HG03159 (cell line): ENCODE measurements around the gene PODN.

Source experiments
- ATAC-seq: cut with Tn5 transposase; IDR thresholded peaks from one replicate; pipeline ENCODE4 v1.9.1; 2021; ENCODE audit warnings: mild to moderate bottlenecking, moderate library complexity; ENCODE audit not compliant: unreplicated experiment

PODN gene

GRCh38 chr1:53130598-53130877 lies 68.5 kb downstream of the PODN start:
- no peak for ATAC-seq

- no peak for ATAC-seq
Observed at GRCh38 chr1:53130878-53131589, 69.0 kb downstream of the PODN start.

DNA sequence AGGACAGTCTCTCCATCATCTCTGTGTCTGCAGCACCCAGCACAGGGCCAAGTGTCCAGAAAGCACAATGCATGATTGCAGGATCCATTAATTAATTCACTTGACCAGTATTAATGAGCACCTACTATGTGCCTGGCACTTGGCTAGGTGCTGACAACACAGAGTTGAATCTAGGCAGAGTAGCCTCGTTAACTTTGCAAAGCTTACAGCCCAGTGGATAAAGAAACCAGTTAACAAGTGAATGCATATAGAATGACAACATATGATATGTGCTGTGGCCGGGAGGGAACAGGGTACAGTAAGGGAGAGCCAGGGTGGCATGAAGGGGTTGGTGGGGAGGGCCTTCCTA lies 69.6 kb downstream of the PODN start:
- no peak for ATAC-seq

- no peak for ATAC-seq
Observed at GRCh38 chr1:53132176-53132575, 70.2 kb downstream of the PODN start.

DNA sequence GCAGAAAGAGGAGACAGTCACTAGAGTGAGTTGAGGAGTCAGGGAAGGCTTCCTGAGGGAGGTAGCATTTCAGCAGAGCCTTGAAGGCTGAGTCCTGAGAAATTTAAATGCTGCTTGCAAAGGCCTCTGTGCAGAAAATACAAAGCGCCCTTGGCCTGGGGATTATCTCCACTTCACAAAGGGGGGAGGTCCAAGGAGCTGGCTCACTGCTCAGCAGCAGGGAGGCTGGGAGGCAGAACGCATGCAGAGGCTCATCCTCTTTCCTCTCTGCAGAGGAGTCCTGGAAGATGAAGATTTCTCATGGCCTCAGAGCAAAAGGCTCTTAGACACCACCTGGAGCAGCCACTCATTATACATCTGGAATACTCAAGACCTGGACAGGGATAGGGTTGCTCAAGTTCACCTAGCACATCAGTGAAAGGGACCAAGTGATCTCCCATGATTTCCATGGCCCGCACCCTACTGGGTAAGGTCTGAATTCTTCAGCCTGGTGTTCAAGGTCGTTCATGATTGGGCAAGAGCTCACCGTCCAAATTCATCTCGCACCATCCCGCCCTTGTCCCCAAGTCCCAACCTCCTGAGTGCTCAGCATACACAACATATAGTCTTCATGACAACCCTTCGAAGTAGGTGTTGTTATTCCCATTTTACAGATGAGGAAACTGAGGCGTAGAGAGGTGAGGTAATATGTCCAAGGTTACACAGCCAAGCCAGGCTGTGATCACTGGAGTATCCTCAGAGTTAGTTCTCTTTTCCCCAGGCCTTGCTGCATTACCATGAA lies 71.4 kb downstream of the PODN start:
- no peak for ATAC-seq

DNA sequence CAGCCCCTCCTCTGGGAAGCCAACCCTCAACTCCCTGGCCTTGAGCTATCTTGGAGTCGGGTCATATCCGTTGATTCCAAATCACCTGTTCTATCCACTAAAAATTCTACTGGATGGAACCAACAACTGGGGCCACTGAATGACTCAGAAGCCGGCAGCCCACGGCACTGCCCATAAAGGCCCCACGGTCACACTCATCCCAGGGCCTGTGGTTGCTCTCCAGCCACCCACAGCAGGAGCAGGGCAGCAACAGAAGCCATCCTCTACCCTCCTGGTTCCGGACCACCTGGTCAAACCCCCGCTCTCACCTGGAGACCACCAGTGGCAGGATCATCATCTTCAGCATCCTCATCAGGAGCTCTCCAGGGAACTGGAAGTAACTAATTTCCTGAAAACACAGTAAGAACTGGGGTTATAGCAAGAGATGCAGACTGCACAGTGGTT lies 72.1 kb downstream of the PODN start:
- ATAC-seq = no peak
